ENCODE measurements around the gene TGFA.

TGFA gene

GRCh38 chr2:70433315-70433714 is 120.3 kb downstream of the TGFA start:
- TF ChIP-seq CTCF (IDR thresholded peaks at IDR 0.05; ENCODE audit: low read depth, low read length): no peak
- H3K4me3 ChIP-seq (ENCODE audit: low read depth, low read length): no peak overlapping the region
- in situ Hi-C loops (cut with HindIII; ENCODE audit: low sequenced_read_pairs): no loop called here
- no peak for DNase-seq (ENCODE audit: low read depth, low spot score)

- no peak for DNase-seq (ENCODE audit: low read depth, low spot score)
- in situ Hi-C loops (cut with HindIII; ENCODE audit: low sequenced_read_pairs): no loop called here
- TF ChIP-seq CTCF (IDR thresholded peaks at IDR 0.05; ENCODE audit: low read depth, low read length): no peak
- H3K4me3 ChIP-seq (ENCODE audit: low read depth, low read length): no peak overlapping the region
Observed at GRCh38 chr2:70431716-70432347, 121.8 kb downstream of the TGFA start.

- DNase-seq (ENCODE audit: low read depth, low spot score): no peak
- in situ Hi-C loops (cut with HindIII; ENCODE audit: low sequenced_read_pairs): no loop called here
- H3K4me3 ChIP-seq (ENCODE audit: low read depth, low read length): no peak overlapping the region
- TF ChIP-seq CTCF (IDR thresholded peaks at IDR 0.05; ENCODE audit: low read depth, low read length): no peak
Observed at GRCh38 chr2:70426341-70426740, 127.3 kb downstream of the TGFA start.

- no peak for DNase-seq (ENCODE audit: low read depth, low spot score)
- in situ Hi-C loops (cut with HindIII; ENCODE audit: low sequenced_read_pairs): no loop called here
- H3K4me3 ChIP-seq (ENCODE audit: low read depth, low read length): no peak overlapping the region
- no peak for TF ChIP-seq CTCF (IDR thresholded peaks at IDR 0.05; ENCODE audit: low read depth, low read length)
Observed at GRCh38 chr2:70425682-70426301, 127.8 kb downstream of the TGFA start.

- no peak overlapping the region for H3K4me3 ChIP-seq (ENCODE audit: low read depth, low read length)
- in situ Hi-C loops (cut with HindIII; ENCODE audit: low sequenced_read_pairs): no loop called here
- DNase-seq (ENCODE audit: low read depth, low spot score): no peak
- TF ChIP-seq CTCF (IDR thresholded peaks at IDR 0.05; ENCODE audit: low read depth, low read length): no peak
Observed at GRCh38 chr2:70420740-70421139, 132.9 kb downstream of the TGFA start.

- no peak overlapping the region for H3K4me3 ChIP-seq (ENCODE audit: low read depth, low read length)
- TF ChIP-seq CTCF (IDR thresholded peaks at IDR 0.05; ENCODE audit: low read depth, low read length): no peak
- in situ Hi-C loops (cut with HindIII; ENCODE audit: low sequenced_read_pairs): no loop called here
- DNase-seq (ENCODE audit: low read depth, low spot score): no peak
Observed at GRCh38 chr2:70420143-70420542, 133.5 kb downstream of the TGFA start.

All from astrocyte of the spinal cord (primary cell).